ENCODE results near the gene SH3PXD2A.

- TF ChIP-seq CTCF (IDR thresholded peaks at IDR 0.05) (no peak), POLR2AphosphoS5 (IDR thresholded peaks at IDR 0.05) (no peak)
These were observed 64.1 kb downstream of the SH3PXD2A start for GRCh38 chr10:103791291-103791690.
